Posterior vena cava (tissue), 2 donors: ENCODE data around the gene AKIP1. TPM values are rescaled to one million over a fixed set of nuclear protein-coding genes. Genes with fewer than 3 reads are reported as not detected.
"Not testable (repeated sequence)": the region's sequence is repeated elsewhere in the genome, so short reads cannot be mapped to it uniquely, and the experiment has no call there.

ENCODE experiments used
- DNase-seq: peaks from one replicate; pipeline ENCODE4 v3.0.0-alpha.2; 2020; ENCODE audit warnings: low spot score
- intact Hi-C, 2 donors: fragments of 100-400 bp; cut with DNase I; formaldehyde crosslinking; loops; one replicate each; pipeline versions ENCODE4 v1.14.1 to v1.14.2; 2022 to 2023
- long read RNA-seq, 2 donors: library from polyadenylated mRNA; unstranded; transcript quantifications; one replicate each; pipeline ENCODE4 v2.0.0, GENCODE V29; 2020 to 2021
- total RNA-seq, 2 donors: library from RNA; stranded (reverse); fragmentation: NEBNext Ultra II Directional; extraction: Animal tissue kit (Norgen Biotek cat#: 25700); gene quantifications; one replicate each; pipeline ENCODE4 v1.2.1, GENCODE V29; 2021
- donor health status: DM: yes; HTN: yes; CAD: no.
- donor health status: DM: yes; HTN: yes; CAD: no.

AKIP1 gene, protein sequence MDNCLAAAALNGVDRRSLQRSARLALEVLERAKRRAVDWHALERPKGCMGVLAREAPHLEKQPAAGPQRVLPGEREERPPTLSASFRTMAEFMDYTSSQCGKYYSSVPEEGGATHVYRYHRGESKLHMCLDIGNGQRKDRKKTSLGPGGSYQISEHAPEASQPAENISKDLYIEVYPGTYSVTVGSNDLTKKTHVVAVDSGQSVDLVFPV
- total RNA-seq: 10 to 100 TPM; 15.4 to 19.1 TPM
- long read RNA-seq, donor 1, partial matches to known transcripts: 0 of 7 reads
- long read RNA-seq, donor 1, other reads (novel, unspliced or antisense): 2 of 7 reads
- long read RNA-seq, donor 2, transcript AKIP1-210 (5 exons, 1,022 nt): minor isoform, 7 of 61 reads
- long read RNA-seq, donor 2, transcript AKIP1-204 (4 exons, 1,084 nt): minor isoform, 5 of 61 reads
- long read RNA-seq, donor 2, transcript AKIP1-201 (5 exons, 1,247 nt): minor isoform, 9 of 61 reads
- long read RNA-seq, donor 2, transcript AKIP1-203 (6 exons, 1,327 nt): major isoform, 32 of 61 reads
- long read RNA-seq, donor 2, partial matches to known transcripts: 1 of 61 reads
- long read RNA-seq, donor 2, other reads (novel, unspliced or antisense): 6 of 61 reads

DNA sequence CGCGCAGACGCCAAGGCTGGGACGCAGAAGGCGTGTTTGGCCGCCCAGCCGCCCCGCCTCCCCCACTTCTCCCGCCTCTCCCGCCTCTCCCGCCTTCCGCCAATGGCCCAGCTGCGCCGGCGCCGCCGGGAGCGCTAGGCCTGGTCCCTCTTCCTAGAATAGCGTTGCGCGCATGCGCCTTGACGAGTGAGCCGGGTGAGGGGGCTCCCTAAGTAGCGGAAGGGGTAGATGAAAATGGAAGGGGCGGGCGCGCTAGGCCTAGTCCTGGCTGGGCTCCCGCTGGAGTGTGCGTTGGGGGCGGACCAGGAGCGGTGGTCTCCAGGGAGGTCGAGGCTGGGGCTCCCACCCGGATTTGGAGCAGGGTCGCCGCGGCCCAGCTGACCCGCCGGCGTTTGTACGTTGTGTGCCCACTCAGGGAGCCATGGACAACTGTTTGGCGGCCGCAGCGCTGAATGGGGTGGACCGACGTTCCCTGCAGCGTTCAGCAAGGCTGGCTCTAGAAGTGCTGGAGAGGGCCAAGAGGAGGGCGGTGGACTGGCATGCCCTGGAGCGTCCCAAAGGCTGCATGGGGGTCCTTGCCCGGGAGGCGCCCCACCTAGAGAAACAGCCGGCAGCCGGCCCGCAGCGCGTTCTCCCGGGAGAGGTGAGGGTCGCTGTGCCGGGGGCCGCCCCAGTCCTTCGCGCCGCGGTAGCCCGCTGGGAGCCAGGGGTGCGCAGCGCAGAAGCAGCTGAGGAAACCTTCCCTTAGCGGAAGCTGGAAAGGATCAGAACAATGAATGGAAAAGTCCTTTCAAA lies at the start of gene AKIP1:
TSS of gene AKIP1 (plus strand) at position 161 of the 795 bp plus-strand sequence. CDS start at position 422, 261 bp downstream.
- intact Hi-C loops: loop anchor here in 1 of 2 donors (5.0 kb wide), 1 partner anchor 46 kb away; no protein-coding TSS in a partner anchor
- peak; percentile 98 for DNase-seq

GRCh38 chr11:8863838-8864237 lies 47.2 kb upstream of the AKIP1 start:
- intact Hi-C loops: no loop called here
- no peak for DNase-seq

DNA sequence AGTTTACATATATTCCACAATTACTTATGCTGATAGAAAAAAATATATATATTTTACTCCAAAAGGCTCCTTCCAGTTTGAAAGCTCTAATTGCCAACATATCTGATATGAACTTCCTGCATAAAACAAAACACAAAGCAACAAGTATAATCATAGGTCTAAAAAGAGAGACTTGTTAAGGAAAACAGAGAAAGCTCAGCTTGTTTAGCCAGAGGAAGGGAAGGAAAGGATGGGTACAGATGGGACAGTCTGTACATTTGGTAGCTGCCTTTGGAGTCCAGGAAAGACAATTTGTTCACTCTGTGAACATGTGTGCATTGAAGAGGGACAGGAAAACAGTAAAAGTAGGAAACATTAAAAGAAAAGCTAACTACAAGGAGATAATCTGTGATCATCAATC lies 45.7 kb upstream of the AKIP1 start:
- intact Hi-C loops: no loop called here
- no peak for DNase-seq

DNA sequence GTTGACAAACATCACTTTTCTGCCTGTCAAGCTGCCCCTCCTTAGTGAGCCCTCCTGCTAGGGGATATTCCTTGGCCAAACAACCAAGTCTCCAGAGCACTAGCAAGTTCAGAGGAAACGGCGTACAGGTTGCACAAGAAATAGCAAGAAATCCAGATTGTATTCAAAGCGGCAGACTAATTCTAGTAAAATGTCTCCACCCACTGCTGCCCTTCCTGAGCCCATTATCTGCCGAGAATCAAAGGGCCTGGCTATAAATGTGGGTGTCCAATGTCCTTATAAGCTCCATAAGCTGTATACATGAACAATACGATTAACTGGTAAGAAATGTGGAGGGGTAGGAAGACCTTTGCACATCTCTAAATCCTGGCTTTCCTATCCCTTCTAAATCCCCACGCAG lies 44.0 kb upstream of the AKIP1 start:
- intact Hi-C loops: no loop called here

GRCh38 chr11:8867931-8868631 lies 42.9 kb upstream of the AKIP1 start:
- DNase-seq: no peak
- intact Hi-C loops: no loop called here

More for the DNA sequence above, 44.0 kb upstream of the AKIP1 start:
- DNase-seq: no peak

DNA sequence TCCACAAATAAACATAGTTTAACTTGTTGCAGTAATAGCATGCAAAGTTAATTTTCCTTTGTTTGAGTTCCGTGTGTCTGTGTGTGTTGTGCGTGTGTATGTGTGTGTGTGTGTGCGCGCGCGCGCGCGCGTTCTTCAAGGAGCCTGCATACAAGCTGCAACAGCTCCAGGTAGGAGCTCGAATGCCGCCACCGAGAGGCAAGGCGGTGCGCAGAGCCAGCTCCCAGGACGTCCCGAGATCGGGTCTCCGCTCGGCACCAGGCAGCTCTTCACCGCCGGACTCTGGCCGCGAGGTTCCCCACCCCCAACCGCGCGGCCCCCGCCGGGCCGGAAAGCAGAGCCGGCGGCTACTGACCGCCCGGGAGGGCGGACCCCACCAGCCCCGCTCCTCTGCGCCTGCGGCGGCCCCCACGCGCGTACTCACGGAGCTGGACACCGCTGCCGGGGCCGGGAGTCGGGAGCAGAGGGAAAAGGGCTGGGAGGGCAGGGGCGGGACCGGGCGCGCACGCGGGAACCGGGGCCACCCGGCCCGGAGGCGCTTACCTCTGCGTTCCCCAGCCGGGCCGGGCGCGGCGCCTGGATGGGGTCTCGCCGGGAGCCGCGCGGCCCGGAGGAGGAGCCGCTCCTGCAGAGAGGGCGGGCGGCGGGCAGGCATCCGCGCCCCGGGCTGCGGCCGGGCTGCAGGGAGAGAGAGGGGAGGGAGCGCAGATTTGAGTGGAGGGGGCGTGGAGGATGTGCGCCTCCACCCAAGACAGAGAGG lies 40.4 kb upstream of the AKIP1 start:
- DNase-seq: no peak
- intact Hi-C loops: no loop called here

DNA sequence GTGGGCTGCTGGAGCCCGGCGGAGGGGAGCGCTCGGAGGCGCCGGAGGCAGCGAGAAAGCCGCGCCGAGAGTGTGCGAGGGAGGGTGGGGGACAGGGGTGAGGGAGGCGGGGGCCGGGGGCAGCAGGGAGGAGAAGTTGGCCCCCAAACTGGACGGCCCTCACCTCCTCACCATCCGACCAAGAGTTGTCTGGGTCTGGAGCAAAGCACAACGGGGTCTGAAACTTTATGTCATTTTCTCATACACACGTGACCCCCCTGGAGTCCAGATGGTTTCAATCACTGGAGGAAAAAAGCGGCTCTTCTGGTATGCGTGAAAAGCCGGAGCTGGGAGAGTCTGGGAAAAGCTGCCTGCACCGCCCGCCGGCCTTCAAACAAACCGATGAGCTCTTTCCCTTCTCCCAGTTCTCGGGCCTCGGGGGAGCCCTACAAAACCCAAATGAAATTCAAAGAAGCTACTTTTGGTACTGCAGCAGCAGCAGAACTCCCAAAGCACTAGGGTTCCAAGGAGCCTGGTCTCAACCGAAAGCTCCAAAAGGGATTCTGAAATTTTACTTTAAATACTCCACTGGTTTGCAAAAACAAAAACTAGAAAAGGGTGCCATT lies 39.7 kb upstream of the AKIP1 start:
- intact Hi-C loops: no loop called here
- peak; percentile 85 for DNase-seq

DNA sequence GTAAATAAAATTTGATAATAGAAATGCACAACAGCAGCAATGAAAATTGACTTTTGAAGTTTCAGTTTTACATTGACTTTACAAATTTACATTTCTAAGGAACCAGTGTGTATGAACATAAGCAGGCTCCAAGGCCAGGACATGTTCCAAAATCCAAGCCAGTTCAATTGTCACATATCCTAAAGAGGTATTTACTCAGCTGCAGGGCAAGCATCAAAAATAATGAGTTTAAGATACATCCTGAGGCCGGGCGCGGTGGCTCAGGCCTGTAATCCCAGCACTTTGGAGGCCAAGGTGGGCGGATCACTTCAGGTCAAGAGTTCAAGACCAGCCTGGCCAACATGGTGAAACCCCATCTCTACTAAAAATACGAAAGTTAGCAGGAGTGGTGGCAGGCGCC lies 39.0 kb upstream of the AKIP1 start:
- intact Hi-C loops: no loop called here

DNA sequence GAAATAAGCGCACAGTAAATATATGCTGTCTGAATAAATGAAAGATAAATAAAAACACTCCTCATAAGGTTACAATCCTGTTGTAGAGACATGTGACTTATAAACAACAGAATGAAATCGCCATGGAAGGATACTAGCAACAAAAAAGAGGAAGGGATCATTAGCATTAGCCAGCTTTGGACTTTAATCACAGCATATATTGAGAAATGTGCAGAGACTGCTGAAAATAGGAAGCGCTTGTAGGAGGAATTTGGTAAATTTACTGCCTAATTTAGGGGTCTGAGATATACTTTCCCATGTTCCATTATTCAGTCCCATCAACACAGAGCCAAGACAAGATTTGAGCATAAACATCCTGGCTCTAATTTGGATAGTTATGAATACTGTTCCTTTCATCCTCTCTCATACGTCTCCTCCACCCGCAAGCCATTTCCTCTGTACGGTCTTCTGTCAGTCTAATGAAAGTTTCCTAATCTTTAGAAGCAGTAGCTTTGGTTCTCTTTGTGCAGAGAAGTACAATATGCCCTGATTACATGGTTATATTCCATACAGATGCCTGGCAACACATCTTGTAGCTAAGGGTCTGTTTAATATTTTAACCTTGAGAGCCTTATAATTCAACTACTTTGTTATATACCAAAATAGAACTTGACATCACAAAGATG lies 37.1 kb upstream of the AKIP1 start:
- DNase-seq: no peak
- intact Hi-C loops: no loop called here

More for the DNA sequence above, 39.0 kb upstream of the AKIP1 start:
- no peak for DNase-seq

DNA sequence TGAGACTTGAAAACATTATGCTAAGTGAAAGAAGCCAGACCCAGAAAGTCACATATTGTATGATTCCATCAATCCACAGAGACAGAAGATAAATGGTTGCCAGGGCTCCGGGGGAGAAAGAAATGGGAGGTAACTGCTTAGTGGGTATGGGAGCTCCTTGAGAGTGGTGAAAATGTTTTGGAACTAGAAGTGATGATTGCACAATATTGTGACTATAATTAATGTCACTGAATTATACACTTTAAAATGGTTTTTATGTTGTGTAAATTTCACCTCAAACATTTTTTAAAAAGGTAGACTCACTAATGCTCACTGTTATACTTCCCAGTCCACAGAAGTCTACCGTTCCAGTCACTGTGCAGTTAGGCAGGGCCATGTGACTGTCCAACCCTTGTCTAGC lies 32.2 kb upstream of the AKIP1 start:
- DNase-seq: no peak
- intact Hi-C loops: no loop called here

- intact Hi-C loops, DNase-seq: not testable (repeated sequence)
Observed at GRCh38 chr11:8881585-8881984, 29.4 kb upstream of the AKIP1 start.

DNA sequence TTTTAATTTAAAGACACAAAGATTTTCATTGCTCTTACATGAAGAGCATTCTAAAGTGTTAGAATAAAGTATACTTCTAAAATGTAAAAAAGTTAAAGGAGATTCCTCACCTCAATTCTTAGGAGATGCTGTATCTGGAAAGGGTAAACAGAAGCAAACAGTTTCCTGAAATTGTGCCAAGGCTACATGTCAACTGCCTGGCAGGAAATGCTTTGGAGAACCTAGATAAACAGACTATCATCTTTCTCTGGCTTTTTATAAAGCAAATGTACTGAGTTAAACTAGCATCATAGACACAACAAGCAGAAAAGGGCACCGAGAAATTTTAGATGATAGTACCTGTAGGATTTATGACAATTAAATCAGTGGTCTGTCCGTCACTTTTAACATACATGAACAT lies 24.7 kb upstream of the AKIP1 start:
- no peak for DNase-seq
- intact Hi-C loops: no loop called here

DNA sequence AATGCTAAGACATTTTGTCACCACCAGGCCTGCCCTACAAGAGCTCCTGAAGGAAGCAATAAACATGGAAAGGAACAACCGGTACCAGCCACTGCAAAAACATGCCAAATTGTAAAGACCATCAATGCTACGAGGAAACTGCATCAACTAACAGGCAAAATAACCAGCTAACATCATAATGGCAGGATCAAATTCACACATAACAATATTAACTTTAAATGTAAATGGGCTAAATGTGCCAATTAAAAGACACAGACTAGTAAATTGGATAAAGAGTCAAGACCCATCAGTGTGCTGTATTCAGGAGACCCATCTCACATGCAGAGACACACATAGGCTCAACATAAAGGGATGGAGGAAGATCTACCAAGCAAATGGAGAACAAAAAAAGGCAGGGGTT lies 19.8 kb upstream of the AKIP1 start:
- intact Hi-C loops, DNase-seq: not testable (repeated sequence)

GRCh38 chr11:8899119-8899753 lies 11.8 kb upstream of the AKIP1 start:
- DNase-seq: no peak
- intact Hi-C loops: no loop called here

DNA sequence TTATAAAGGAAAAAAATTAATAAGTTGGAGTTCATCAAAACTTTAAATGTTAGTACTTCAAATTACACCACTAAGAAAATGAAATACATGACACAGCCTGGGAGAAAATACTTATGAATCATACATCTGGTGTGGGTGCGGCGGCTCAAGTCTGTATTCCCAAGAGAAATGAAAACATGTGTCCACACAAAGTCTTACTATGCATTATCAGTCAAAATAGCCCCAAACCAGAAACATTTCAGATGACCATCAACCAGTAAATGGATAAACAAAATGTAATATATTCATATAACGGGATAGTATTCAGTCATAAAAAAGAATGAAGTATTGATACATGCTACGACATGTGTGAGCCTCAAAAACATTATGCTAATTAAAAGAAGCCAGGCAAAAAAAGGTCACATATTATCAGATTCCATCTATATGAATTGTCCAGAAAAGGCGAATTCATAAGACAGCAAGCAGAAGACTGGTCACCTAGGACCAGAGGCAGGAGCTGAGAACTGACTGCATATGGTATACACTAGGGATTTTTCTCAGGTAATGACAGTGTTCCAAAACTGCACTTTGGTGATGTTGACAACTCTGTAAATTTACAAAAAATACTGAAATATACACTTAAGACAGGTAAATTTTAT lies 5.3 kb upstream of the AKIP1 start:
- intact Hi-C loops: no loop called here
- DNase-seq: no peak

- intact Hi-C loops: no loop called here
- DNase-seq: no peak
Observed at GRCh38 chr11:8907116-8907515, 3.9 kb upstream of the AKIP1 start.

DNA sequence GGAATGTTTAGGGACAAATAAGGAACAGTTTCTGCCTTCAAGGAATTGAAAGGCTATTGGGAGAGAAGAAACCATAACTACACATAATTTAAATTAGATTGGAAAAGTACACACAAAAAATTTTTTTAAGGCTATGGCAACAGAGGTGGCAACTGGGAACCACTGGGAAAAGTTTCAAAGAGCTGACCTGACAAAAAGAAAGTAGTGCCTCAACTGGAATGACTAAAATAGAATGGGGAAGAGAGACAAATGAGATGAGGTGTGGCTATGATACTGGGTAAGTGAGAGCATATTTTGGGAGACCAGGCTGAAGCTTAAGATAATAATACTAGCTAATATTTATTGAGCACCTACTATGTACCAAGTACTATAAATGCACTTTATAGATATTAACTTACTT lies 2.9 kb upstream of the AKIP1 start:
- DNase-seq: no peak
- intact Hi-C loops: no loop called here
